Heart left ventricle (tissue), 13 donors: ENCODE measurements around the gene MAN2A2.

Experiments
- CTCF ChIP-seq, 12 donors: fragments of 200-600 bp; sonication (generic) in 4 of 12; IDR thresholded peaks; one replicate each; pipeline versions ENCODE4 v1.5.0 to v1.8.0; 2018 to 2022; ENCODE audit warnings: antibody characterized with exemption in 12 of 12, mild to moderate bottlenecking in 5 of 12
- POLR2A ChIP-seq, 2 donors: fragments of 450-650 bp; IDR thresholded peaks; one replicate each; pipeline ENCODE4 v1.6.1; 2017; ENCODE audit warnings: antibody characterized with exemption in 2 of 2, mild to moderate bottlenecking in 2 of 2, moderate library complexity in 2 of 2
- donor health status: ischemic (EF 13 %, LVEDD 7.1; RV severe dilation, severe dysfunction).
- donor health status: DM: no; HTN: yes; CAD: no.
- donor health status: DM: no; HTN: no; CAD: no.
- donor health status: ischemic (EF 25% LVEDD 6.9; RV normal size, moderate dysfunction).
- donor health status: ischemic (EF 25% LVEDD 5.7; RV mildly dilated, moderate dysfunction).
- donor health status: ischemic (EF 35%, LVEDD 5.7; RV mildly dilated, moderate dysfunction).
- donor health status: nonischemic (EF 11% LVEDD 7.7; RV severe dilation, severe dysfunction).
- donor health status: DM: yes; HTN: yes; CAD: no.
- donor health status: PGD.
- donor health status: ischemic (EF 29% LVEDD 5.4; RV normal size, mild dysfunction).
- donor health status: nonischemic (EF 23%, LVEDD 6.1; RV moderate dilation, normal function).

- no peak for TF ChIP-seq CTCF (IDR thresholded peaks at IDR 0.05)
- TF ChIP-seq POLR2A (IDR thresholded peaks at IDR 0.05): no peak
These were observed 7.6 kb downstream of the MAN2A2 start for GRCh38 chr15:90910441-90911301.
